Progenitor cell of endocrine pancreas (in vitro differentiated cells): ENCODE results near the gene ZDHHC14. TPM values are rescaled to one million over a fixed set of nuclear protein-coding genes. Genes with fewer than 3 reads are reported as not detected.

Experiments
- DNase-seq: peaks from one replicate; pipeline ENCODE4 v3.0.0; 2021; ENCODE audit warnings: low spot score; ENCODE audit not compliant: unreplicated experiment
- H3K27ac Mint-ChIP-seq: 2 replicates; pipeline ENCODE4 v1.8.0; 2021; ENCODE audit warnings: mild to moderate bottlenecking, moderate library complexity, mixed read lengths
- H3K27me3 Mint-ChIP-seq: 2 replicates; pipeline ENCODE4 v1.8.0; 2021; ENCODE audit warnings: mixed read lengths
- H3K36me3 Mint-ChIP-seq: 2 replicates; pipeline ENCODE4 v1.8.0; 2022; ENCODE audit warnings: mixed read lengths; ENCODE audit not compliant: insufficient read depth
- H3K4me1 Mint-ChIP-seq: 2 replicates; pipeline ENCODE4 v1.8.0; 2021; ENCODE audit warnings: low read depth, mixed read lengths
- H3K4me3 Mint-ChIP-seq: 2 replicates; pipeline ENCODE4 v1.8.0; 2021; ENCODE audit warnings: low read depth, mild to moderate bottlenecking, moderate library complexity, mixed read lengths
- H3K9me3 Mint-ChIP-seq: 2 replicates; pipeline ENCODE4 v1.8.0; 2021; ENCODE audit warnings: low read depth, mixed read lengths
- total RNA-seq: library from RNA; stranded (reverse); gene quantifications from 2 replicates; pipeline ENCODE4 v1.2.1, GENCODE V29; 2021
- TF ChIP-seq, protein P1 (sequence below): fragments of 200-600 bp; sonication (generic); IDR thresholded peaks from one replicate; pipeline ENCODE4 v1.5.0; 2021; ENCODE audit warnings: antibody characterized with exemption, mild to moderate bottlenecking; ENCODE audit not compliant: unreplicated experiment

Gene ZDHHC14
- total RNA-seq, 1 donor from 2014 or later = 9.0 TPM

GRCh38 chr6:157579467-157580031 is 198.6 kb downstream of the ZDHHC14 start:
- peaks cover 14% of the 10 kb centered on the region for H3K9me3 Mint-ChIP-seq
- DNase-seq = no peak
- TF ChIP-seq, protein P1, sequence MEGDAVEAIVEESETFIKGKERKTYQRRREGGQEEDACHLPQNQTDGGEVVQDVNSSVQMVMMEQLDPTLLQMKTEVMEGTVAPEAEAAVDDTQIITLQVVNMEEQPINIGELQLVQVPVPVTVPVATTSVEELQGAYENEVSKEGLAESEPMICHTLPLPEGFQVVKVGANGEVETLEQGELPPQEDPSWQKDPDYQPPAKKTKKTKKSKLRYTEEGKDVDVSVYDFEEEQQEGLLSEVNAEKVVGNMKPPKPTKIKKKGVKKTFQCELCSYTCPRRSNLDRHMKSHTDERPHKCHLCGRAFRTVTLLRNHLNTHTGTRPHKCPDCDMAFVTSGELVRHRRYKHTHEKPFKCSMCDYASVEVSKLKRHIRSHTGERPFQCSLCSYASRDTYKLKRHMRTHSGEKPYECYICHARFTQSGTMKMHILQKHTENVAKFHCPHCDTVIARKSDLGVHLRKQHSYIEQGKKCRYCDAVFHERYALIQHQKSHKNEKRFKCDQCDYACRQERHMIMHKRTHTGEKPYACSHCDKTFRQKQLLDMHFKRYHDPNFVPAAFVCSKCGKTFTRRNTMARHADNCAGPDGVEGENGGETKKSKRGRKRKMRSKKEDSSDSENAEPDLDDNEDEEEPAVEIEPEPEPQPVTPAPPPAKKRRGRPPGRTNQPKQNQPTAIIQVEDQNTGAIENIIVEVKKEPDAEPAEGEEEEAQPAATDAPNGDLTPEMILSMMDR = no peak
- peaks cover 34% of the 10 kb centered on the region for H3K27me3 Mint-ChIP-seq
- H3K4me1 Mint-ChIP-seq = no peaks in the 10 kb centered on the region
- H3K36me3 Mint-ChIP-seq = peaks cover 5% of the 10 kb centered on the region
- H3K4me3 Mint-ChIP-seq = no peak overlapping the region
- H3K27ac Mint-ChIP-seq = no peak overlapping the region

- TF ChIP-seq, protein P1 = no peak
- Mint-ChIP-seq H3K9me3 (peaks cover 11% of the 10 kb centered on the region), H3K27ac (no peak overlapping the region), H3K4me1 (peaks cover 19% of the 10 kb centered on the region), H3K4me3 (no peak overlapping the region), H3K27me3 (peaks cover 30% of the 10 kb centered on the region), H3K36me3 (peaks cover 5% of the 10 kb centered on the region)
- no peak for DNase-seq
These were observed 203.0 kb downstream of the ZDHHC14 start for GRCh38 chr6:157584036-157584435.

- H3K36me3 Mint-ChIP-seq = peaks cover 10% of the 10 kb centered on the region
- no peak overlapping the region for H3K27ac Mint-ChIP-seq
- no peak overlapping the region for H3K4me3 Mint-ChIP-seq
- H3K4me1 Mint-ChIP-seq = peaks cover 19% of the 10 kb centered on the region
- H3K27me3 Mint-ChIP-seq = peaks cover 28% of the 10 kb centered on the region
- H3K9me3 Mint-ChIP-seq = peaks cover 18% of the 10 kb centered on the region
- no peak for DNase-seq
- TF ChIP-seq, protein P1 = no peak
These were observed 204.5 kb downstream of the ZDHHC14 start for GRCh38 chr6:157585274-157586087.

GRCh38 chr6:157586088-157586414 is 205.1 kb downstream of the ZDHHC14 start:
- Mint-ChIP-seq H3K4me1 (peaks cover 19% of the 10 kb centered on the region), H3K27me3 (peaks cover 22% of the 10 kb centered on the region), H3K27ac (peak overlapping the region; percentile 86), H3K36me3 (peaks cover 10% of the 10 kb centered on the region), H3K9me3 (peaks cover 20% of the 10 kb centered on the region), H3K4me3 (no peak overlapping the region)
- no peak for DNase-seq
- TF ChIP-seq, protein P1 = no peak

DNA sequence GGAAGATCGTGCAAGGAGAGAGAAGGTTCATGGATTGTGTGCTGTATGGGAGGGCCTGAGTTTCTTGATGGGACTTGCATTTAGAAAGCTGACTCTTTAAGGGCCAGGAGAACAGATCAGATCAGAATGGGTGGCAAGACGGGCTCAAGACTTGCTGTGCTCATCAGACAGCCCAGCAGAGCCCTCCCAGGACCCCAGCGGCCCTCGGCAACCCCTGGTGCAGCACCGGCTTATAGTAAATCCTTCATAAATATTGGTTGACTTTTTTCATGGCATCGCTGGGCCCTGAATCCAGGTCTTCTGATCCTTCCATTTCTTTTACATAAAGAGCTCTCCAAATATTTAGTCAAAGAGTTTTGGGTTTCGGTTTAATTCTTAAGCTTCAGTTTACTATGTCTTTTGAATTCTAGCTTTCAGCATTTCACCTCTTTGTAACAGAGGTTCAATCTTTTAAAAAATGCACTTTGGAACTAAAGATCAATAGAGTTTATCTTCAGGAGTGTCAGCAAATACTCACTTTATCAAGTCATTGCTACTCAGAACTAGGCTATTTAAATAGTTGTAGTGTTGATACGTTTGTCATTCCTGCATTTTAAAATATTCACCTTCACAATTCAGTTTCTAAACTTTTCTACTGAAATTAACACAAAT is 205.6 kb downstream of the ZDHHC14 start:
- peaks cover 14% of the 10 kb centered on the region for H3K36me3 Mint-ChIP-seq
- H3K4me1 Mint-ChIP-seq = peaks cover 19% of the 10 kb centered on the region
- H3K4me3 Mint-ChIP-seq = peak overlapping the region; percentile 36
- TF ChIP-seq, protein P1 = no peak
- DNase-seq = no peak
- H3K9me3 Mint-ChIP-seq = peaks cover 26% of the 10 kb centered on the region
- H3K27me3 Mint-ChIP-seq = peaks cover 26% of the 10 kb centered on the region
- peak overlapping the region; percentile 86 for H3K27ac Mint-ChIP-seq
